Muscle layer of colon (tissue), 2 donors: ENCODE data around the gene ADAMTS2.

Experiments
- H3K27ac ChIP-seq: one replicate; pipeline ENCODE4 v1.7.0; 2013; ENCODE audit warnings: low read depth, mild to moderate bottlenecking, low read length, moderate library complexity
- H3K27me3 ChIP-seq, 2 donors: one replicate each; pipeline ENCODE4 v1.7.0; 2013; ENCODE audit warnings: low read length in 2 of 2, mild to moderate bottlenecking in 2 of 2; ENCODE audit not compliant: insufficient read depth in 2 of 2, control insufficient read depth in 1 of 2
- H3K36me3 ChIP-seq: one replicate; pipeline ENCODE4 v1.7.0; 2013; ENCODE audit warnings: mild to moderate bottlenecking, low read length; ENCODE audit not compliant: insufficient read depth
- H3K4me1 ChIP-seq: one replicate; pipeline ENCODE4 v1.7.0; 2013; ENCODE audit warnings: mild to moderate bottlenecking, low read length; ENCODE audit not compliant: insufficient read depth
- H3K4me3 ChIP-seq, 2 donors: one replicate each; pipeline ENCODE4 v1.7.0; 2013; ENCODE audit warnings: low read length in 2 of 2, low read depth in 1 of 2, mild to moderate bottlenecking in 1 of 2, moderate library complexity in 1 of 2
- H3K9ac ChIP-seq: one replicate; pipeline ENCODE4 v1.7.0; 2013; ENCODE audit warnings: low read length
- H3K9me3 ChIP-seq: one replicate; pipeline ENCODE4 v1.7.0; 2013; ENCODE audit warnings: mild to moderate bottlenecking, low read length
- donor health status: abdominal sarcoma.
- donor health status: Adenocarcinoma of cecum.

The ADAMTS2 gene

DNA sequence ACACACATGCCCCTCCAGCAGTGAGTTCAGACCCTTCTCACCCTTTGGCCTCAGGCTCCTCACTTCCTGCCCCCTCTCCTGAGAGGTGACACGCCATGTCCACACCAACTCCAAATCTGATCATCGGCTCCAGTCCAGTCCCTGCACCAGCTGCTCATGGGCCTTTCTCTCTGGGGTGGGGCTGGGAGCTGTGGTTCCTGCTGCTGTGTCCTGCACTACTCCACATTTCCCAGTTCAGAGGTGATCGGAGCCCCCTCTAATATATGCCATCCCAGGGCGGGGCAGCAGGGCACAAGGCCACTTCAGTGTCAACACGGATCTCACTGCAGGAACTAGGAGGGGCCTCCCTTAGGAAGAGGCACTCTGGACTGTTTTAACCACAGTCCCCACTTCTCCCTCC, 91.5 kb downstream of the ADAMTS2 start:
- Histone ChIP-seq H3K9ac (no peak overlapping the region), H3K27ac (no peak overlapping the region), H3K9me3 (no peaks in the 10 kb centered on the region), H3K4me1 (no peaks in the 10 kb centered on the region), H3K4me3 (no peak overlapping the region), H3K36me3 (no peaks in the 10 kb centered on the region), H3K27me3 (no peaks in the 10 kb centered on the region)

DNA sequence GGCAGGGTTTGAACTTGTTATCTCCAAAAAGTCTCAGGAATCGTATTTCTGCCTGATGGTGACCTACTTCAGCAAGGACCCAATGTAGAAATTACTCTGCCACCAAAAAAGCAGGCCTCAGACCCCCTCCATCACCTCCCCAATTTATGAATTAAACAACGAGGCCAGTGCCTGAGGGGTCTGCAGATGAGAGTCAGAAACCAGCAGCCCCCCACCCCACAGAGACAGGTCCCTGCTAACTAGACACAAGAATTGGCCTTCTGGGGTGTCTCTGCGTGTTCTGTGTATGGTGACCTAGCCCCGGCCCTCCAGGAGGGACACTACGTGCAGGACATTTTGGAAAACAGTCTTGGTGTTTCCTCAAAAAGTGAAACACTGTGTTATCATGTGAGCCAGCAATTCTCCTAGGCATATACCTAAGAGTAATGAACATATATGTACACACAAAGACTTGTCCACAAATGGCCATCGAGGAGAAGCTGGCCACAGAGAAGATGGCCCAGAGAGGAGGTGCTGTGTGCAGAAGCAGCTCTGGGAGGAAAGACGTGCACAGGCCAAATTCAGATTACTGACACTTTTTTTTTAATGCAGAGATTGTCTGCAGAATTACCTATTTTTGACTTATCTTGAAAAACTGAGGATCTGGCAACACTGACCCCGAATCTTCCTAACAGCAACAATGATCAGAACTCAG, 93.8 kb downstream of the ADAMTS2 start:
- no peaks in the 10 kb centered on the region for H3K4me1 ChIP-seq

GRCh38 chr5:179250561-179251225, 94.6 kb downstream of the ADAMTS2 start:
- Histone ChIP-seq H3K9me3 (no peaks in the 10 kb centered on the region), H3K9ac (no peak overlapping the region), H3K27me3 (no peaks in the 10 kb centered on the region), H3K4me3 (no peak overlapping the region), H3K27ac (no peak overlapping the region), H3K36me3 (no peaks in the 10 kb centered on the region), H3K4me1 (no peaks in the 10 kb centered on the region)

More for the DNA sequence above, 93.8 kb downstream of the ADAMTS2 start:
- H3K27me3 ChIP-seq, result no peaks in the 10 kb centered on the region
- H3K36me3 ChIP-seq, result no peaks in the 10 kb centered on the region
- no peak overlapping the region for H3K9ac ChIP-seq
- no peak overlapping the region for H3K27ac ChIP-seq
- H3K4me3 ChIP-seq, result no peak overlapping the region
- H3K9me3 ChIP-seq, result no peaks in the 10 kb centered on the region

GRCh38 chr5:179246227-179246626, 99.0 kb downstream of the ADAMTS2 start:
- H3K4me1 ChIP-seq, result peaks cover 11% of the 10 kb centered on the region
- H3K27me3 ChIP-seq, result no peaks in the 10 kb centered on the region
- no peak overlapping the region for H3K27ac ChIP-seq
- no peaks in the 10 kb centered on the region for H3K9me3 ChIP-seq
- no peak overlapping the region for H3K9ac ChIP-seq
- no peaks in the 10 kb centered on the region for H3K36me3 ChIP-seq
- H3K4me3 ChIP-seq, result no peak overlapping the region

- H3K27ac ChIP-seq, result no peak overlapping the region
- no peaks in the 10 kb centered on the region for H3K9me3 ChIP-seq
- no peaks in the 10 kb centered on the region for H3K27me3 ChIP-seq
Observed at GRCh38 chr5:179245031-179245430, 100.2 kb downstream of the ADAMTS2 start.

GRCh38 chr5:179244044-179244443, 101.2 kb downstream of the ADAMTS2 start:
- Histone ChIP-seq H3K4me1 (peaks cover 11% of the 10 kb centered on the region), H3K9ac (no peak overlapping the region), H3K9me3 (no peaks in the 10 kb centered on the region), H3K4me3 (no peak overlapping the region), H3K27me3 (no peaks in the 10 kb centered on the region), H3K27ac (no peak overlapping the region), H3K36me3 (no peaks in the 10 kb centered on the region)

More at GRCh38 chr5:179245031-179245430, 100.2 kb downstream of the ADAMTS2 start:
- Histone ChIP-seq H3K9ac (no peak overlapping the region), H3K36me3 (no peaks in the 10 kb centered on the region), H3K4me3 (no peak overlapping the region), H3K4me1 (peaks cover 11% of the 10 kb centered on the region)

DNA sequence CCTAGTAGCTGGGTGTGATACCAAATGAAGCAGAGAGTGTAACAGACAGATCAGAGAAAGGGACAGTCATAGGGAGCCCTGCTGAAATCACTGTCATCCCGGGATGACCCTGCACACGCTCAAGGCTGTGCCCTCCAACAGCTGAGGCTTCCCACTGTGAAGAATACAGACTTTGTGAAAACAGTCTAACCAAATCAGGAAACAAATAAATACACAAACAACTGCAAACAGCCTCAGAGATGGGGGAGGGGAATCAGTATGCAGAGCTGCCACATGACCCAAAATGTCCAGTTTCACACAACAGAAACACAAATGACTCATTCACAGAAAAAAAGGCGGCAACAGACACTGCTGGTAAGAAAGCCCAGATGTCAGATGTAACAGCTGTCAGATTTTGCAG, 101.9 kb downstream of the ADAMTS2 start:
- H3K27ac ChIP-seq, result no peak overlapping the region
- no peaks in the 10 kb centered on the region for H3K36me3 ChIP-seq
- H3K4me3 ChIP-seq, result no peak overlapping the region
- H3K27me3 ChIP-seq, result no peaks in the 10 kb centered on the region
- H3K9me3 ChIP-seq, result no peaks in the 10 kb centered on the region
- peaks cover 11% of the 10 kb centered on the region for H3K4me1 ChIP-seq
- no peak overlapping the region for H3K9ac ChIP-seq

DNA sequence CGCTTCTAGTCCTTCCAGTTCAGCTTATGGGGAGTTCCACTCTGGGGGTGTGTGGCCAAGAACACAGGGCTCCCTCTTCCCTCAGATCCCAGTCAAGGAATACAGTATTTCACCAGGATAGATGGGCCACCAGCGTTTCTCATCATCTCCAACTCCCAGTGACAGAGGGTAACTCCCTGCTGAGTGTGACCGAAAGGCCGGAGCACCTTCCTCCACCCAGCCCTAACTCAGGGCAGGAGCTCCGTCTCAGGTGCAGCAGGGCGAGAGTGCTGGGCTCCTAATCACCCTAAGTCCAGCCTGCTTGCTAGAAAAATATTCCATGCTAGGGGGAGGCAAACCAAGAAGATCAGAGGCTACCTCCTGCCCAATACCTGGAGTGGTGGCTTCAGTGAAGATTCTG, 102.6 kb downstream of the ADAMTS2 start:
- no peaks in the 10 kb centered on the region for H3K9me3 ChIP-seq
- no peak overlapping the region for H3K27ac ChIP-seq
- H3K27me3 ChIP-seq, result no peaks in the 10 kb centered on the region
- H3K4me1 ChIP-seq, result peaks cover 11% of the 10 kb centered on the region
- H3K4me3 ChIP-seq, result no peak overlapping the region
- no peak overlapping the region for H3K9ac ChIP-seq
- no peaks in the 10 kb centered on the region for H3K36me3 ChIP-seq

DNA sequence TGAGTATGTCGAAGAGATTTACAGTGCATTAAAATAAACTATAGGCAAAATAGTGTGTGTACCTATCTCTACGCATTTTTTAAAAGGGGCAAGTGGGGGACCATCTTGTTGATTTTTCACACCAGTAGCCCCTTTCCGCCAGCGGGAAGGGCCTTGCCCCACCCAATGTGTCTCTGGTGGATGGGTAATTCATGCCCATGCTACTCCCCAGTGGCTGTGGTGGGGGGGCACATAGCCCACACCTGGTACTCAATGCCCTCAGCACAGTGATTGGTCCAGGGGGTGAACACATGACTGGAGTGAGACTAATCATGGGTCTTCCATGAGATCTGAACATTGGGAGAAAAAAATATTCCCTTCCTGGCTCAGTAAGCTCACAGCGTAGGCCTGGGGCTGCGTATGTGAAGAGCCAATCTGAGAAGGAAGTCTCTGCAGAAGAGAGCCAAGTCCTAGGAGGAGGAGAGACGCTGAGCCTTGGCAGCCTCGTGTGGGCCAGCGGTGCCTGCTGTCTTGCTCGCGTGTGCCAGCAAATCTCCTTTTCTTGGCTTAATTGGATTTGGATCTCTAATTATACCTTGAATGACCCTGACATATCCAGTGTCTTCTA, 103.4 kb downstream of the ADAMTS2 start:
- Histone ChIP-seq H3K9me3 (no peaks in the 10 kb centered on the region), H3K4me3 (no peak overlapping the region), H3K9ac (no peak overlapping the region), H3K27me3 (no peaks in the 10 kb centered on the region), H3K36me3 (no peaks in the 10 kb centered on the region), H3K27ac (no peak overlapping the region), H3K4me1 (peaks cover 11% of the 10 kb centered on the region)

GRCh38 chr5:179241175-179241574, 104.1 kb downstream of the ADAMTS2 start:
- Histone ChIP-seq H3K9ac (no peak overlapping the region), H3K4me1 (peaks cover 11% of the 10 kb centered on the region), H3K4me3 (no peak overlapping the region), H3K27ac (no peak overlapping the region), H3K36me3 (no peaks in the 10 kb centered on the region), H3K27me3 (no peaks in the 10 kb centered on the region), H3K9me3 (no peaks in the 10 kb centered on the region)

- H3K4me1 ChIP-seq, result peaks cover 11% of the 10 kb centered on the region
- no peak overlapping the region for H3K4me3 ChIP-seq
- H3K27ac ChIP-seq, result no peak overlapping the region
- H3K36me3 ChIP-seq, result no peaks in the 10 kb centered on the region
- H3K27me3 ChIP-seq, result no peaks in the 10 kb centered on the region
- no peaks in the 10 kb centered on the region for H3K9me3 ChIP-seq
- no peak overlapping the region for H3K9ac ChIP-seq
Observed at GRCh38 chr5:179240561-179240960, 104.7 kb downstream of the ADAMTS2 start.
